HG03097 (cell line): Measurements from ENCODE around the gene RAI1.

Experiments used
- ATAC-seq: cut with Tn5 transposase; IDR thresholded peaks from one replicate; pipeline ENCODE4 v1.9.1; 2021; ENCODE audit not compliant: unreplicated experiment, low FRiP score

The RAI1 gene

DNA sequence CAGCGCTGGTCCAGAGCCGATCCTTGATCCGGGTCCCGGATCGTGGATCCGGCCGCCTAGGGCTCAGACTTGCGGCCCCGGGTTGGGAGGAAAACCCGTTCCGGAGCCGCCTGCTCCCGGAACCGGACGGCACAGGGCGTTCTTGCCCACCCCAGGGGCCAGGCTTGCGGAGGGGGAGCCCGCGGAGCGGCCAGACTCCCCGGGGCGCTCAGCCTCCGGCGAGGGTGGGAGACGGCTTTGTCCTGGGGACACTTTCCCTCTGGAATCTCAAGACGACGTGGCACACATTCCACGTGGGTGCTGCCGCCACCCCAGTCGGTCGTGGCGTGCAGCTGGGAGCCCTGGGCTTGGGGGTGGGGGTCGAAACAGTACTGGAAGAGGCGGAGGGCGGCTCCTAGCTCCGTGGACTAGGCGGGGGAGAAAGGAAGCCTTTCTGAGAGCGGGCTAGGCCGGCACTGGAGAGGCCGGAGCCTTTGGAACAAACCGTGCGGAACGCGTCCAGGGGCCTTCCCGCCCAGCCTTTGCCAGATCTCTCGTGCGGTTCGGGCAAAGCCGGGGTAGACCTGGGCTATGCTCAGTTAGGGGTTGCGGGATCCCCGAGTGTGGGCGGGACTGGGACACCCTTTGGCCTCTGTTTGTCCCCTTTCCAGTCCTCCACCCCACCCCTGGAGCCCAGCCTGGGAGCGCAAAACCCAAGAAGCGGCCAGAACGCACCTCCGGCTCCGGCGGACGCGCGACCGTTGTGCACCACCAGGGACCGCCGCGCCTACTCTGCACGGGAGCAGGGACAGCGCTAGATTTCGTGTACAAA is 129.0 kb downstream of the RAI1 start:
- ATAC-seq, result no peak

DNA sequence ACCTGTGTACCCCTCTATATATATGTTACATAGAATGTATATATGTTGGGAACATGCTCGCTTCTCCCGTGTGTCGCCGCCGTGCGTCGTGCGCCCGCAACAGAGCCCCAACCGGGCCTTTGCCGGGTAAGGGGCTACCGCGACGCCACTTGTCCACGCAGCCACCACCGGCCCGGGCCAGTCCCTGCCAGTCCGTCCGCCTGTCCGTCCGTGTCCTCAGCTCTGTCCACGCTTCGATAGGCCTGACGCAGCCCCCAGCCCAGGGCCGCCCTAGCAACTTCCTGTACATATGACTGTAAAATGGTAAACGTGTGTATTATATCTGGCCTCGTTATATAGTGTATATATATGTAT is 129.6 kb downstream of the RAI1 start:
- ATAC-seq, result no peak

- no peak for ATAC-seq
These were observed 130.3 kb downstream of the RAI1 start for GRCh38 chr17:17811381-17812210.

GRCh38 chr17:17812211-17813054 is 131.2 kb downstream of the RAI1 start:
- no peak for ATAC-seq

GRCh38 chr17:17813055-17813724 is 131.9 kb downstream of the RAI1 start:
- ATAC-seq, result no peak

DNA sequence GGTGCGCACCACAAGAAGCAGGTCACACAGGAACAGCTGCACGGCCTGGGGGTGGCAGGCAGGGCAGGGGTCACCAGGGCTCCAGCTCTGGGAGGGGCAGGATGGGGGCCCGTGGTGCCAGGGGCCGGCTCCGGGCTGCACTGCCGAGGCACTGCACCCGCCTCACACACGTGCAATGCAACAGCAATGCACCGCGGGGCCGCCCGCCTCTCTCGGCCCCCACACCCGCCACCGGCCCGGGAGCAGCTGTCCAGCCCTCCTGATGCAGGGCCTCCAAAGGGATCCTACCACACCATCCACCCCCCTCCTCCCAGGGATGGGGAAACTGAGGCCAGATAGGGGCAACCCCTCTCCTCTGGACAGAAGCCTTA is 132.5 kb downstream of the RAI1 start:
- no peak for ATAC-seq

GRCh38 chr17:17814162-17815061 is 133.2 kb downstream of the RAI1 start:
- ATAC-seq, result no peak

DNA sequence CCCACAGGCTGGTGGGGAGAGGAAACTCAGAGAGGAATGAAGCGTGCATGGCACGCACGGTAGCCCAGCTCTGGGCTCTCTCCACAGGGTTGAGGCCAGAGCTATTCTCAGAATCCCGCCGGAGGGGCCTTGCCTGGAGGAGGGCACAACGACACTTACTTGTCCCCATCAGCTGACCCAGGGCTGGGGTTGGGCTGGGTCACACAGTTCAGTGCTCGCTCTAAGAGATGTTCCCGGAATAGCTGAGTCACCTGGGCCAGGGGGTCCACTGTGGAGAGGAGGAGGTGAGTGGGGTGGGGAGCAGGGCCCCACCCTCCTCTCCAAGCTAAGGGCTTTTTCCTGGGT is 133.8 kb downstream of the RAI1 start:
- no peak for ATAC-seq

GRCh38 chr17:17815436-17816200 is 134.4 kb downstream of the RAI1 start:
- ATAC-seq, result no peak

DNA sequence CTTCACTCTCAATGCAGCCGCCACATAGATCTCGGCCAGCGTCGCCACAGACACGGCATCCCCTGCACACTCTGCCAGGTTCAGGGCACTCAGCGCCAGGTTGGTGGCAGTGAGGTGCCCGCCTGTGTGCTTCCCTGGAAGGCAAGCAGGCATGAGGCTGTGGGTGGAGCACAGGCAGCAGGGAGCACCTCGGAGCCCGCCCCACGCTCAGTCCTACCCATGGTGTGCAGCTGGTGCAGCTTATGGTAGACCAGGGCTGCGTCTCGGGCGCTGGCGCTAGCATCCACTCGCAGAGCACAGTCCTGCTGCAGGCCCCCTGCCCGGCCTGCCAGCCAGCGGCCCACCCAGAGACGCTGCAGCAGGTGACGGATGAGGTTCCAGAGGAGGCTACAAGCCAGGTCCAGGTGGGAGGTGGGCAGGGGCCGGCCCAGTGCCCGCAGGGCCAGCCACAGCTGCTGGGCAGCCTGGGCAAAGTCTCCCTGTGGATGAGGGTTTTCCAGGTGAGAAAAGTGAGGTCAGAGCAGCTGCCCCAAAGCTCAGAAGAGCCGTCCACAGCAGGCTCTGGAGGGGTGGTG is 135.1 kb downstream of the RAI1 start:
- no peak for ATAC-seq

DNA sequence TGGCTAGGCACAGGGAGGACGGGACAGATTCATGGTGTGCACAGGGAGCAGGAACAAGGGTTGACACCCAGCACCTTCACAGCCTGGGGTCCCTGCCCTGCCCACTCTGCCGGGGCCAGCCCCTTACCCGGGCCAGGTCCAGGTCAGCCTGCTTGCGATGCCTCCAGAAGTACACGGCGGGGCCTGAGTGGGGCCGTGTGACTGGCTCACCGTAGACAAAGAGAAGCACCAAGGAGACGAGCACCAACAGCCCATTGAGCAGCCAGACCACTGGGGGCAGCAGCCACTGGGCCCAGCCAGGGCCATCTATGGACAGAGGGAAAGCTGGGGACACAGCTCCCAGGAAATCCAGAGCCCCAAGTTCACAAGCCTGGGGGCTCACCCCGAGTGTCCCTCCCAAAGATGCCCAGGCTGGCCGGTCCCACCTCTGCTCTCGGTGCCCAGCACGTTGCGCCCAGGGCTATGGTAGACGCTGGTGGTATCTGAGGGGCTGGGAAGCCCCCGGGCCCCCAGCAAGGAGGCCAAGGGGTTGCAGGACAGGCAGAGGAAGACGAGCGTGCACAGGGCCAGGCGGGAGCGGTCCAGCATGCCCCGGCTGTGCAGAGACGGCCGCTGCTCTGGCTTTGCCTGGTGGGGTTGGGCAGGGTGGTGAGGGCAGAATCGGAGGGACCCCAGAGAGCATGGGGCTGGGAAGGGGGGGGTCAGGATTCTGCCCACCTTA is 135.7 kb downstream of the RAI1 start:
- no peak for ATAC-seq

- ATAC-seq, result no peak
These were observed 136.3 kb downstream of the RAI1 start for GRCh38 chr17:17817552-17817947.

GRCh38 chr17:17818088-17818526 is 136.8 kb downstream of the RAI1 start:
- ATAC-seq, result no peak

GRCh38 chr17:17819111-17819510 is 137.9 kb downstream of the RAI1 start:
- no peak for ATAC-seq

DNA sequence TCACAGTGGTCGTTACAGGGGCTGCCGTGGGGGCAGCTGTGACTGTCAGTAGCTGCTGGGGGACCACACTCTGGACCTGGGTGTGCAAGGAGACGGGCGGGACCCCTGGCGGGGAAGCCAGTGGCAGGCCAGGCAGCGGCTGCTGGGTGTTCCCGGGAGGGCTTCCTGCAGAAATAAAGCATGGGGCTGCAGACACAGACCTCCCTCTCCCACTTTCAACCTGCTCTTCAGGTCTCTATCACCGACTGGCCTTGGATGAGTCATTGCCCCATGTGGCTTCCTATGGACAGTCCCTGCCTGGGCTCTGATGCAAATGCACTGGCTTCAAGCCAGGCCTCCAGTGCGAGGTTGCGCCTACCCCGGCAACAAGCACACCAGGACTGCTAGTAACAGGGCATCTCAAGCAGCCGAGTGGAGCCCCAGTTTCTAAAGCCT is 138.3 kb downstream of the RAI1 start:
- no peak for ATAC-seq

GRCh38 chr17:17820046-17820445 is 138.8 kb downstream of the RAI1 start:
- no peak for ATAC-seq

- ATAC-seq, result no peak
These were observed 139.4 kb downstream of the RAI1 start for GRCh38 chr17:17820463-17821158.
